Measurements from ENCODE around the gene GAPDH.
"Not testable (repeated sequence)": the region's sequence is repeated elsewhere in the genome, so short reads cannot be mapped to it uniquely, and the experiment has no call there.

GAPDH gene

DNA sequence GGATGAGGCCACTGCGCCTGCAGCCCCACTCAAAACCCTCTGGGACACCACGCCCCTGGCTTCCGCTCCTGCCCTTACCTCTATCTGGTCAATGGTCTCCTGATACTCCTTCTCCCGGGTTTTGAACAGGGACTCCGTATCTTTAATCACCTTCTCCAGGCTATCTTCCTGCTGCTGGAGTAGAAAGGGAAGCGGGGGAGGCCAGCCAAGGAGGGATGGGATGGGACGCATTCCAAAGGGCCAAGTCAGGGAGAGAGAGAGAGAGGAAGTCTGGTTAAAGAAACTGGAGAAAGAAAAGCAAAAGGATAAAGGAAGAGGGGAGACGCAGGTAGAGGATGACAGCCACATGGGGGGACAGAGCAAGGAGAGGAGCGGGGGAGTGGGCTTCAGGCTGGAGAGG, 13.7 kb downstream of the GAPDH start:
- no peak for DNase-seq

DNA sequence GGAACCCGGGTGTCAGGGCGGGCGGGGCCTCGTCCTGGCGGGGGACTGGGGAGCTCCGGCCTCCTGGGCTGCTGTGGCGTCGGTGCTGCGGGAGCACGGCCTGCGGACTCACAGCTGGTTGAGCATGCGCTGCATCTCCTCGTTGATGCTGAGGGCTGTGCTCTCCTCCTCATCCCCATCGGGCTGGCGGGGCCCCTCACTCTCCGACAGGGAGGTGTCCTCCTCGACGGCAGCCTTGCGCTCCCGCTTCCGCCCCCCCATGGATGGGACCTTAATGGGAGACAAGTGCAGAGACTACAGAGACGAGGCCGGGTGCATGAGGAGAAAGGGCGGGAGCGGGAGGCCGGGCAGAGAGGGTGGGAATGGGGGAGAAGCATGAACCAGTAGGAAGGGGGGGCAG, 14.2 kb downstream of the GAPDH start:
- no peak for DNase-seq

DNA sequence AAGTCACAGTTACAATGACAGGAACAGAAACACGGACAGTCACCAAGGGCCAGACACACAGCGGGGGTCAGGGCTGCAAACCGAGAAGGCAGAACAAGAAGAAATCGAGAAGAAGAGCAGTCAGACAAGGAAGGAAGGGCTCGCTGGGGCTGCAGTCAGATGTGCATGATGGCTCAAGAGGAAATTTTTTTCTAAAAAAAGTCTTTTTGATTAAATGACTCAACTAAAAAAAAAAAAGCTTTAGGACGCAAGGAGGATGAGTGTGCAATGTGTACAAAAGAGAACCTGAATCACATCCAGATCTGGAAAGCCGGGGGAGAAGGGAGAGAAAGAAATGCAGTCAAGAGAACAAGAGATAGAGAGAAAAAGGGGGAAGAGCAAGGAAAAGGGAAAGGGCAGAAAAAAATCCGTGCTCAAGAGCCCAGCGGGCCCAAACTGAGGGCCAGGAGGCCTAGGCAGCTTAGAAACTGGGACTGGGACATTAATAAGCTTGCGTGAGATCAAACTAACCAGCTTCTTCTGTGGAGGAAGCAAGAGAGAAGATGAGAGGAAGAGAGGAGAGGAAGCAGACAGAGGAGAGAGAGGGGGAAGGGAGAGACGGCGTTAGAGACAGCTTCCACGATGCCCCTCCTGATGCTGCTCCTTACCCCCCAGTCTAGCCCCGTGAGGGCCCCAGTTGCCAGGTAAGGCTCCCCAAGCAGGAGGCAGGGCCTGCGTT, 14.8 kb downstream of the GAPDH start:
- DNase-seq: no peak

DNA sequence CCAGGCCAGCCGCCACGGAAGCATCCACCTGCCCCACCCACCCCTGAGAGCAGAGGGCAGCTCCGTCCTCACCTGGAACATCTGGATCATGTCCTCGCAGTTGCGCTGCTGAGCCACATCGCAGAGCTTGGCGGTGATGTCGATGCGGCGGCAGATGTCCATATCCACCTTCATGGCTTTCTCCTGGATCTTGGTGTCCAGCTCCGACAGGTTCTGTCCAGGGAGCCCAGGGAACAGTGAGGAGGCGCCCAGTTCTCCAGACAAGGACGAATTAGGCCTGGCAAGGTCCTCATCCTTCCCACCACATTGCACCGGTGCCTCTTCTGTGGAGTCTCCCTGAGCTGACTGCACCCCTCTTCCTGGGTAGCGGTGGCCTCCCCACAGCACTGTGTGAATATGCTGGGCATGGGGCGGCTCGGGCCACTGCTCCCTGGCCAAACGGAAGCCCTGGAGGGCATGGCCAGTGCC, 15.4 kb downstream of the GAPDH start:
- no peak for DNase-seq

DNA sequence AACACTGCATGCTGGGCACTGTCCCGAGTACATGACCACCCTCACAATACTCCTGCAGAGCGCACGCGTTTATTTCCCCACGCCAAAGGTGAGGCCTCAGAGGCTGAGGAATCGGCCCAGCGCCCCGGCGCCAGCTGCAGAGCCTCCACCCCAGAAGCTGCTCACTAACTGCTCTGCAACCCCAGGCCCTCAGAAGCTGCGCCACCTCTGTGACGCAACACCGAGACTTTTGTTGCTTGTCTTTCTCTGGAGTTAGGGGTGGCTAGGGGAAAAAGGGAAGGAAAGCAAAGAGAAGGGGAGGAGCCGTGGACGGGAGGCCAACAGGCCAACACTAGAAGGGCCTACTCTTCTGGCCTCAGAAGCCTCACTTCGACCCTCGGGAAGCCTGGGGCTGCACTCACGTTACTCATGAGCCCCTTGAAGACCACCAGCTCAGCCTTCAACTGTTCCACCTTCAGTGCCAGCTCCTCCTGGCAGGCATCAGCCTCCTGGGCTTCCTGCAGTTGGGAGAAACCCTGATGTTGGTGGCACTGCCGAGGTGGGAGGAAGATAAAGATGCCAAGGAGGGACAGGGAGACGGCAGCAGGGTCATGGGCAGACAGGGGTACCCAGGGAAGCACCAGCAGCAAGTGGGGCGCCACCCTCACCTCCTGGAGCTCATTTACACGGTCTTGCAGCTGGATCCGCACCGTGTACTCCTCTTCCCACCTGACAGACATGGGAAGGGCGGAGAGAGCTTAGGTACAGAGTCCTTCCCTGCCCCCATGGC, 16.2 kb downstream of the GAPDH start:
- no peak for DNase-seq

DNA sequence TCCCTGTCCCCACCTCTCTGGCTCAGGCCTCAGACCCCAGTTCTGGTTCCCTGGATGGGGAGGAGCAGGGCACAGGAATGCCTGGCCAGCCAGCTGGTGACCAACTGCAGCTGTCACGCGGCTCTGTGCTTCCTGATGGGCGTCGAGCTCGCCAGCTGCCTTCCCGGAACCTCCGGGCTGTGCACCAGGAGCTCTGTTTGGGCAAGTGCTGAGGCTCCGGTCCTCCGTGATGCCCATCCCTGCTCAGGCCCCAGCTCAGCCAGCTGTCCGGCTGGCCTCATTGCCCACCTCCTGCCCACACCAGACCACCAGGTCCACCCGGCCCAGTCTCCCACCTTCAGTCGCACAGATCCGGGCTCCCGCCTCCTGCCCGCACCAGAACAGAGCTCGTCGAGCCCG, 16.7 kb downstream of the GAPDH start:
- DNase-seq: peak; percentile 47 to 69

DNA sequence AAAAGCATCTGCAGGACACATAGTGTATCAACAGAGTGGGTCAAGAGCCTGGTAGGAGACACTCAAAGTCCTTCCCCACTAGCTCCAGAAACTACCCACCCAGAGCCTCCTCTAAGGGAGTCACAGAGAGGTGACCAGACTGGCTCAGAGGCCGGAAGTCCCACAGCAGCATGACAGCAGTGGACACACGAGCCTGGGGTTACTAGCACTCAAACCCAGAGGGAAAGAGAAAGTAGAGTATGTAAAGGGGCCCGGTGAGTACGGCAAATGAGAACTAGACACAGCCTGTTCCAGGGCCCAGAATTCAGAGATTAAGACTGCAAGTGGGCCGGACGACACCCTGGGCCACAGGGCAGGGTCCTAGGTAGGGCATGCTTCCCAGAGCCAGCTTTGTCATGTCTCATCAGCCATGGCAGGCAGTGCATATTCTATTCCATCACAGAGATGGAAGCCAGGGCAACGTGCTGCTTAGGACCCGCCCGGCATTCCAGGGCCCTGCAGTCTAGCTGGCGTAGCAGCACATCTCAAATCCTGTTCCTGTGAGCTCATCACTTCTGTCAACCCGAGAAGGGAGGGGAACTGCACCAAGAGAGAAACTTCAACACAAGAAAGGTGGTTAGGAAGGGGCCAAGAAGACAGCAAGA, 17.3 kb downstream of the GAPDH start:
- no peak for DNase-seq

DNA sequence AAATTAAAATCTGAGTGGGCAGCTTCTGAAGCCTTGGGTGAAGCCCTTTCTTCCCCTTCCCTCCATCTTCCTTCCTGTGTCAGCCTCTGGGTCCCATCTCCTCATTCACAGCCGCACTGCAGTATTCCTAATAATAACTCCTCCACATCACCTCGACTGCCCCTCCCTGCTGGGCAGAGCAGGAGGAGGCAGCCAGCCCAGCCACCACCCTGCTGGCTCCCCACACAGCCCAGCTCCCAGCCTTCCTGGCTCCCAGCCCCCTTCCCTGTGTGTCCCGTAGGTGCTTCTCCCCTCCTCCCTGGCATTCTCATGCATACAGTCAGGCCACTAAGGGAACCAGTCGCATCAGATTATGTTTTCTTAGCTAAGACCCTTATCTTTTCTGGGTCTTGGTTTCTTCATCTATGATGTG, 17.8 kb downstream of the GAPDH start:
- DNase-seq: no peak

DNA sequence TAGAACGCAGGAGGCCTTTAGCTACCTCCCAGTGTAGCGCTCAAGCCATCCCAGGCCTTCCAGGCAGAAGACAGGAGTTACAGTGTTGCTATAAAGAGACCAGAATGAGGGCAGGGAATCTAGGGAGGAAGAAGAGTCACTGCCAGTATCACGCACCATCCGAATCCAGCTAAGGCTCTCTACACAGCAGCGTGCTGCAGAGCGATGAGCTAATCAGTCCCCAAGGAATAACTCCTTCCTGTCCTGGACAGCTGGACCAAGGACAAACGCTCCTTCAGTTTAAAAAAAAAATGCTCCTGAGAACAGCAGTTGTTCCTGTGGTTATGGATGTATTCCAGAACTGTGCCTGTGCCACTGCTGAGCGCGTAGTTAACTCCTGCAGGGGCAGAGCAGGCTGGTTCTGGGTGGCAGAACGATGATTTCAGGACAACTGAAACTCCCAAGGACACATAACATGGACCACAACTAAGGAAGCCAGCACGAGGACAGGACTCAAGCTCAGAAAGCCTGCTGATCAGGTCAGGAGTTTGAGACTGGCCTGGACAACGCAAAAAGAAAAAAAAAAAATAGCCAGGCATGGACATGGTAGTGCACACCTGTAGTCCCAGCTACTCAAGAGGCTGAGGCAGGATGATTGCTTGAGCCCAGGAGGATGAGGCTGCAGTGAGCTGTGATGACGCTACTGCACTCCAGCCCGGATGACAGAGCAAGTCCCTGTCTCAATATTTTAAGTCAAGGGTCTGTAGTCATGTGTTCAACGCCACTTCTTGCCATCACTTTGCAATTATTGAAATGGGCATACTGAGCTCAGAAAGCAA, 18.9 kb downstream of the GAPDH start:
- DNase-seq: peak in 1 of 2 donors; percentile 43

DNA sequence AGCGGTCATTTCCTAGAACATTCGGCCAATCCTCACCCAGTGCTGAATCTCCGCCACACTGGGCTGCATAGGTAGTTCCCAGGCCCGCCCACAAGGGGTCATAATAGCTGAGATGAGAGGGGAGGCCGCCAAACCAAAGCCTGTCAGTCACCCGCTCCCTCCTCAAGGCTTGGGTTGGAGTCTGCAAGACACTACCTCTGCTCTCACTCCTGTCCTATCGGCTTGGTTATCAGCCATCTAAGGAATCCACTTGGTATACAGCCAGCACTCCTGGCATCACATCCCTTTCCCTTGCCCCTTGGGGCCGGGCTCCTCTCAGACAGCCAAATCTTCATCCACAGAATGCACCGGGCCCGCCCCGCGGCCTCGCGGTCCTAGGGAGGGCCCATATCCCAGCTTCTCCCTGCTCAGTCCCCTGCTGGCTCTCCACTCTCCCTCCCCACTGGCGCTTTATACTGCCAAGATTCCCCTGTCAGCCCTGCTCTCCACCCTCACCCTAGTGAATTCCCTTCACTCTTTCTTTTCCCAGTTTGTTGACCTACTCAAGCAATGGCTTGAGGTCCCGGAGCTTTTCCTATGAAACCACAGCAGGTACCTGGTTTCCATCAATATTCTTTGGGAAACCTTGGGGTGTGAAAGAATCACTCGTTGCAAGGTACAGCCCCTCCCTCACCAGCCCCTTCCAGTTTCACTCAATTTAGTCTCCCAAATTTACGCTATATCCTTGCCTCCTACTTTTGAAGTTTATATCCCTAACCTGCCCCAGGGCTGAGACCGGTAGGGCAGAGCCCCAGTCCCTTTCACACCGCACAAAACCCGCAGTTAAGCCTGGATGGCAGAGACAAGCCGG, 20.1 kb downstream of the GAPDH start:
- DNase-seq: peak; percentile 62 to 63

DNA sequence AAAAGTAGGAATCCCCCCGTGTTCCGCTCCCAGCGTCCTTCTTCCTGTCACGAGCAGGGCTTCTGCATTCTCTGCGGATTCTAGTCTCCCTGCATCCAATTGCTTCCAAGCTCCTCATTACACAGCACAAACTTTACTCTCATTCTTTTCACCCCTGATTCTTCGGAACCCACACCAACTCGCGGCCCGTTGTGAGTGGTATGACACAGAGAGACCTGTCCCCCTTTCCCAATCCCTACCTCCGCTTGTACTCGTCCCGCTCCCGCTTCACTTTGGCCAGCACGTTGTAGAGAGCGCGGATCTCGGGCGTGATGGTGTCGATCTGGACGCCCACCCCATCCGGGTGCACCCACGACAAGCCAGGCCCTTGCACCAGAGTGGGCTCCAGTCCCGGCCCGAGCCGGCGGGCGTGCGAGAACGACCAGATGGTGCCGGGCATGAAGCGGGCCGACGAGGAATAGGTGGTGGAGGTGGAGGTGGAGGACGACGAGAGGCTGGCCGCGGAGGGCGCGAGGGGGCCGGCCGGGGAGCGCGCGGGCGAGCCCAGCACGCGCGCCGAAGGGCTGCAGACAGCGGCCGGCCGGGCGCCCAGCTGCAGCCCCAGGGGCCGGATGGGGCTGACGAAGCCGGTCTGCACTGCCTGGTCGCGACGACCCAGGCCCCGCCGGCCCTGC, 20.8 kb downstream of the GAPDH start:
- no peak for DNase-seq

DNA sequence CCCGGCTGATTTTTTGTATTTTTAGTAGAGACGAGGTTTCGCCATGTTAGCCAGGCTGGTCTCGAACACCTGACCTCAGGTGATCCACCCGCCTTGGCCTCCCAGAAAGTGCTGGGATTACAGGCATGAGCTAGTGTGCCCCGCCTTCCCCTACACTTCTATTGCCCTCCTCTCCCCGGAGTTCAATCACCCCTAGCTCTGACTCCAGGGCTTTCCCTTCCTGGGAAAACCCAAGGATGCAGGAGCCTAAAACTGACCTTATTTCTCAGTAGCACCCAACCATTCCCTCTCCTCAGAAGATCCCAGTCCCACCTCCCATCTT, 22.1 kb downstream of the GAPDH start:
- DNase-seq: not testable (repeated sequence)

DNA sequence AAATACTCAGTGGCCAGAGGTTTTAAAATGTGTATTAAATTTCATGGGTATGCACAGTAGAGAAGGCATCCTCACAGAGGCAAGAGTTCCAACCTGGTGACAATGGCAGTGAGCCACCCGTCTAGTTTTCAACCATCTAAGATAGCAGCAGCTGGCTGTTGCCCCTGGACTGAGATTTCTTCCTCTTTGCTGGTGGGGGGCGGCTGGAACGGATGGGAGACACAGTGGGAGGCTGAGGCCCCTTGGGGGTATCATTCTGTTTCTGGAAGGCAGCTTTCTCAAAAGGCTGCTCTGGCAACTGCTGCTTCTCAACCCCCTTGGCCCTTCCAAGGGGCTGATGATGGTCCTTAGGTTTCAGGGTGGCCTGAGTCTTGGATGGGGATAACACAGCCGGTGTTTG, 22.5 kb downstream of the GAPDH start:
- DNase-seq: no peak

DNA sequence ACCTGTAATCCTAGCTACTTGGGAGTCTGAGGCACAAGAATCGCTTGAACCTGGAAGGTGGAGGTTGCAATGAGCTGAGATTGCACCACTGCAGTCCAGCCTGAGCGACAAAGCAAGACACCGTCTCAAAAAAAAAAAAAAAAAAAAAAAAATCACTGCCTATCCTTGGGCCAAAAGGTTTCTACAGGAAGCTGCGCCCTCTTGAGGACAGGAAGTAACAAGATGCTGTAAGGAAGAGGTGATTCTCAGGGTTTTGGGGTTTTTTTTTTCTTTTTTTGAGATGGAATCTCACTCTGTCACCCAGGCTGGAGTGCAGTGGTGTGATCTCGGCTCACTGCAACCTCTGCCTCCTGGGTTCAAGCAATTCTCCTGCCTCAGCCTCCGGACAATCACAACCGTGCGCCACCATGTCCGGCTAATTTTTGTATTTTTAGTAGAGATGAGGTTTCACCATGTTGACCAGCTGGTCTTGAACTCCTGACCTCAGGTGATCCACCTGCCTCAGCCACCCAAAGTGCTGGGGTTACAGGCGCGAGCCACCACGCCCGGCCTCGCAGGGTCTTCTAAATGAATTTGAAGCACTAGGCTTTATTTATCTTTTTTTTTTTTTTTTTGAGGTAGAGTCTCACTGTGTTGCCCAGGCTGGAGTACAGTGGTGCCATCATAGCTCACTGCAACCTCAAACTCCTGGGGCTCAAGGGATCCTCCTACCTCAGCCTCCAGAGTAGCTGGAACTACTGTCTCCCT, 23.9 kb downstream of the GAPDH start:
- not testable (repeated sequence) for DNase-seq

DNA sequence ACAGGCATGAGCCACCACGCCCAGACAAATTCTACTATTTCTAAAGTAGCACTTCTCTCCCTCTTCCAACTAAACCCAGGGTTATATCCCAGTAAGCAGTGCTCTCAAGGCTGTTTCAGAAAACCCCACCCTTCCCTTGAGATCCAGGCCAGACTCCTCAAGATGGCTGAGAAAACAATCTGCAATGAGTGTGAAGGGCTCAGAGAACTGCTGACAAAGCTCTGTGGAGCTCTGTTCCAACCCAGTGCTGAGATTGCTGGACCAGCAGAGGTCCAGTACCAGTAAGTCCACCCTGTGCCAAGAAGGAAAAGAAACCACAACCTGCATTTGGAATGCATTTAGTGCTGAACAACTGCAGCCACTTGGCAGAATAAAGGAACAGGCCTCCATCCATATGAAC, 25.2 kb downstream of the GAPDH start:
- no peak for DNase-seq

DNA sequence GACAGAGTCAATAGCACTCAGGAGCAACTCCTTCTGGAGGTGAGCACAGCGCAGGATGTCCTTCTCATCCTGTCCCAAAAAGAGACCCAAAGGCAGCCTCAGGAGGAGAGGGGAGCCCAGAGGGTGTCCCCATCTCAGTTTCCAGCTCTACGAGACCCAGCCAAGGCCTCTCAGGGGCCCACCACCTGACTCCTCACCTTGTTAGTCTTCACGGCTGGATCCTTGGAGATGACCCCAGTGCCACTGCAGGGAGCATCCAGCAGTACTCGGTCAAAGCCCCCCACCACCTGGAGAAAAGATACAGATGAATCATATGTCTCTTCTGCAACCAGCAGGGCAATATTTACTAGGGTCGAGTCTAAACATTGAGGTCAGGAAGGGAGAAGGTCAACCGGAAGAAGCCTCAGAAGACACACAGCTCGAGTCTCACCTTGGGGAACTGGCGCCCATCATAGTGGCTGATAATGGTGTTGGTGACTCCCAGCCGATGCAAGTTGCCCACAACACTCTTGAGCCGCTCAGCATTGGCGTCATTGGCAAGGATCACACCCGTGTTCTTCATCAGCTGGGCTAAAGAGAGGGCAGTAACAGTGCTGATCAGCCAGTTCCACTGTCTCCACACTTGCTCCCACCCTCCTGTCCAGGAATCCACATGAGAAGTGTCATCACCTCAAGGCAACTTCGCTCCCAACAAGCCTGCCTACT, 26.3 kb downstream of the GAPDH start:
- DNase-seq: no peak

DNA sequence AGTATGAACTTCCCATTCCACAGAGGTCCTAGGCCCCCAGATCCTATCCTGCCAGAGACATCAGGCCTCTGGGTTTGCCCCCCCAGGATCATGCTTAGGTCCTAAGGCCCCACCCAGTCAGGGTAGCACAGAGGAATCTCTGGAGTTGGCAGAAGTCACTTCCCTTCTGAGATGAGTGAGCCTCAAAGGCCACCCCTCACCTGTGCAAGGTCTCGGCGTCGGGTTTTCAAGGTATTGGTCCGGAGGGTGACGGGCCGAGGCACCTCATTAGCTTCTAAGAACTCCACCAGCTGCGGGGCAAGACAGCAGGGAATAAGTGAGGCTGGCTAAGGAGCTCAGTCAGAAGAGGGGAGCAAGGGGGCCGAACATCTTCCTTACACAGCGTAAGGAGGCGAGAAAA, 28.6 kb downstream of the GAPDH start:
- no peak for DNase-seq

DNA sequence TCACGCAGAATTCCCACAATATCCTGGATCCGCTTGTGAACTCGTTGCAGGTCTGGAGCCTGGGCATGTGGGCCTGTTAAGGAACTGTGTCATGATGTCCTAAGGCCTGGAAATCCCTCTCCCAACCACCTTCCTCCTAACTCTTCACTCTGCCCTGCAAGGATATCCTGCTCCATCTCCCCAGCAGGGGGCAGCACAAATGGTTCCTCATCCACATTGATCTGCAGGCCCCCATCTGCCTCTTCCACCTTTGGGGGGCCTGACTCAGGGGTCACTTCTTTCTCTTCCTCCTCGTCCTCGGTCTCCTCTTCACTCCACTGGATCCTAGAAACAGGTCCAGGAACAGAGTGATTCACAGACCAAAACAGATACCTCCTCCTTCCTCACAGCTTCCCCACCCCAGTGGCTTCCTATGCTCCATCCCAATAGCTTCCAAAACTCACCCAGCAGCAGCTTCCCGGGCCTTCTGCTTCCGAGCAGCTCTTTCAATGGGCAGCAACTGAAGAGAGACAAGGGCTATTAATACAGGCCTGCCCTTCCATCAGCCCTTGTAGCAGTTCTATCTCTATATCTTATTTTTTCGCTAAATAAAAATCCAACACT, 29.2 kb downstream of the GAPDH start:
- DNase-seq: peak in 1 of 2 donors; percentile 23

DNA sequence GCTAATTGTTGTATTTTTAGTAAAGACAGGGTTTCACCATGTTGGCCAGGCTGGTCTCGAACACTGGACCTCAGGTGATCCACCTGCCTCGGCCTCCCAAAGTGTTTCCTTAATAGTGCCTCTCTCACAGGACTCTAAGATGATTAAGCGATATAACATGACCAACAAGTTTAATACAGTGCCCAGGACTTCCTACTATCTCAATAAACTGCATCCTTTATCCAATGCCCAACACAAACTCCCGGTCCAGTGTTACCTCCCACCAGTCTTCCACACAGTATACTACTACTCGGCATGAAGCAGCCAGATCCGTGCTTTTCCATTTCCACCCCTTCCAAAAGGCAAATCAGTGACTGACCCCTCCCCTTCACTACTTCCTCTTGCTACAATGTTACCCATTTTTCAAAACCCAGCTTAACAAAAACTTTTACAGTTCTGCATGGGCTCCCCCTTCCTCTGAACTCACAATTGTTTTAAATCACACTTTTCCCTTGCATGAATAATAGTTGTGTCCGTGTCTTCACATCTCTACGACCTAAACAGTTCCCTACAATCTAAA, 32.9 kb downstream of the GAPDH start:
- DNase-seq: no peak

All from hippocampal formation (tissue), 2 donors.